Fibroblast of peridontal ligament (primary cell): ENCODE results near the gene YIPF2.
"Not testable (repeated sequence)": the region's sequence is repeated elsewhere in the genome, so short reads cannot be mapped to it uniquely, and the experiment has no call there.

ENCODE experiments used
- DNase-seq: peaks from one replicate; pipeline ENCODE4 v3.0.0-alpha.2; 2010; ENCODE audit errors: extremely low read depth

YIPF2 gene

DNA sequence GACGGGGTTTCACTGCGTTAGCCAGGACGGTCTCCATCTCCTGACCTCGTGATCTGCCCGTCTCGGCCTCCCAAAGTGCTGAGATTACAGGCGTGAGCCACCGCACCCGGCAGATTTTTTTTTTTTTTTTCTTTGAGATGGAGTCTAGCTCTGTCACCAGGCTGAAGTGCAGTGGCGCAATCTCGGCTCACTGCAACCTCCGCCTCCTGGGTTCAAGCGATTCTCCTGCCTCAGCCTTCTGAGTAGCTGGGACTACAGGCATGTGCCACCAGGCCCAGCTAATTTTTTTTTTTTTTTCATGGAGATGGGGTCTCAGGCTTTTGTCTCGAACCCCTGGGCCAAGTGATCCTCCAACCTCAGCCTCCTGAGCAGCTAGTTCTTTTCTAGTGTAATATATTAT is 13.2 kb upstream of the YIPF2 start:
- not testable (repeated sequence) for DNase-seq

DNA sequence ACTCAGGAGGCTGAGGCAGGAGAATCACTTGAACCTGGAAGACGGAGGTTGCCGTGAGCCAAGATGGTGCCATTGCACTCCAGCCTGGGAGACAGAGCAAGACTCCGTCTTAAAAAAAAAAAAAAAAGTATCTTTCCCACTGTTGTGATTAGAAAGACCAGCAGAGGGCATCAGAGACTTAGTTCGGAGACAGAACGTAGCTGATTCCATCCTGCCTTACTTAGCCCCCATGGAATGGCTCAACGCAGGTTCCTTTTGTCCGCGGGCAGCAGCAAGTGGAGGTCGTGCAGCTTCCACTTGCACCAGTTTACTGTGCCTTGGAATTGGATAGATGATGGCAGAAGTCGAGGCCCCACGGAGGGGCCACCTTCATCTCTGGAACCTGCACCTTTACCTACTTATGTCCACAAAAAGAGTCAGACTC is 8.2 kb upstream of the YIPF2 start:
- peak; percentile 86 for DNase-seq

DNA sequence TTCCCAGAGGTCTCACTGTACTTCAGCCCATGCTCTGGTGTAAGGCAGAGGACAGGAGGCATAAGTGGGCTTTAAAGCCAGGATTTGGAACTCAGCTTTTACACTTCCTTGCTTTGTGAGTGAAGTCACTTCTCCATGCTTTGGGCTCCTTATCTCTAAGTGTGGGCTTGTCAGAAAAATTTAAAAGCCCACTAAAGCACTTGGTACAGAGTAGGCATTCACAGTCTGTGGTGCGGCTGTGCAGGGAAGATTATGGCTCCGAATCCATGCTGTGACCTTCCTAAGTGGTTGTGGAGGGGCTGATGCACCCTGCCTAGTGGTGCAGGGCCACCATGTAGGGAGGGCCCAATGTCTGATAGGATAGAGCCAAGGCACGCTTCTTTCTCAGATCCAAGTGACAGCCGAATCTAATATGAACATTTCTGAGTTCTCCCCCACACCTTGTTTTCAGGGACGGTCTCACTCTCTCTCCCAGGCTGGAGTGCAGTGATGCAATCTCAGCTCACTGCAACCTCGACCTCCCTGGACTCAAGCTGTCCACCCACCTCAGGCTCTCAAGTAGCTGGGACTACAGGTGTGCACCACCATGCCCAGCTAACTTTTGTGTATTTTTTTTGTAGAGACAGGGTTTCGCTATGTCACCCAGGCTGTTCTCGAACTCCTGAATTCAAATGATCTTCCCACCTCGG is 7.1 kb upstream of the YIPF2 start:
- no peak for DNase-seq

DNA sequence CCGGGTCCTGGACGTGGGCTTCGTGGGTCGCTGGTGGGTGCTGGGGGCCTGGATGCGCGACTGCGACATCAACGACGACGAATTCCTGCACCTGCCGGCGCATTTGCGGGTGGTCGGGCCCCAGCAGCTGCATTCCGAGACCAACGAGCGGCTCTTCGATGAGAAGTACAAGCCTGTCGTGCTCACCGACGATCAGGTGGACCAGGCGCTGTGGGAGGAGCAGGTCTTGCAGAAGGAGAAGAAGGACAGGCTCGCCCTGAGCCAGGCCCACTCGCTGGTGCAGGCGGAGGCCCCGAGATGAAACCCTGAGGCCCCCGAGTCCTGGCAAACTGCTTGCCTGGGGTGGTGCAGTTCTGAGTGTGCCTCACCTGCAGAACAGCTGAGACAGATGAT is 959 bp upstream of the YIPF2 start:
- DNase-seq, result no peak

DNA sequence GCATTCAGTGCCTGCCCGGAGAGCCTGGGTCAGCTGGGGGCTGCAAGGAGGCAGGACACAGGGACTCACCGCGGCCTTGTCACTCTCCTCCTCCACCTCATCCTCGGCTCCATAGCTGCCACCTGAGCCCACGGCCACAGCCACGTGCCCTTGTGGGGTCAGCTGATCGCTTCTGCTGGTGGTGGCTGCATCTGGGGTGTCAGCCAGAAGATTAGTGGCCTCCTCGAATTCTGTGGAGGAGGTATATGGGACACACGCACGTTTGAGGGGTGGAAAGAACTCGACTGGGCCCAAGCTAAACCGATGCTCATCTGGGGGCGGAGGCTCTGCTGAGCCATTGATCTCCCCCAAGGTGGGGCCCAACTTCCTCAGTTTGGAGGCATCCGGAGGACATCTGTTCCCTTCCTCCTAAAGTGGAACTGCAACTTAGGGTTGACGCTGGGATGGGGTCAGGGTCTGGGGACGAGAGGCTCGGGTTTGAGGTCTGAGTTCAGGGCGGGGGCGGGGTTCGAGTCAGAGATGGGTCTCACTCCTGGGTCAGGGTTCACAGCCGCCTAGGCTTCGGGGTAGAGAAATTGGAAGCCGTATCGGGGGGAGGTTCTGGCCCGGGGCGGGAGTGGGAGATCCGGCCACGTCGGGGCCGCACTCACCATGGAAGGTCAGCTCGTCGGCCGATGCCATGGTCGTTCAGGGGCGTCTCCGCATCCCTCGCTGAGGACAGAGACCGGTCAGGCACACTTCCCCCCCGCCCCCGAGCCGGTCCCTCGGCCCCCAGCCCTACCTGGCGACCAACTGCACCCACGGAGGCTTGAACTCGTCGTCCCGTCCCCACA is 493 bp downstream of the YIPF2 start:
- DNase-seq, result peak; percentile 9

DNA sequence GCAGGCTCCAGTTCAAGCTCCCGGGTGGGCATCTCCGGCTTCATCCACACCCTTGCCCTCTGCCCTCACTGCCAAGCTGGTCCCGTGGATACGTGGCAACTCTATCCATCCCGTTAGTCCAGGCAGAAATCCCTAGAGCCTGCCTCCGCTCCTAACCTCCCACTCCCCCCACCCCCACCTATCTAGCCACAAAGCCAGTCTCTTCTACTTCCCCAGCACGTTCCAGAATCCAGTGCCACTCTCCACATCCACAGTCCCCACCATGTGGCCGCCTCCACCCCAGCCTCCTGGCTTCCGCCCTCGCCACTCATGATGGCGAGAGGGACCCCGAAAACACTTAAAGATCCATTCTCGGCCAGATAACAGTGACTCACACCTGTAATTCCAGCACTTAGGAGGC is 3.8 kb downstream of the YIPF2 start:
- no peak for DNase-seq

DNA sequence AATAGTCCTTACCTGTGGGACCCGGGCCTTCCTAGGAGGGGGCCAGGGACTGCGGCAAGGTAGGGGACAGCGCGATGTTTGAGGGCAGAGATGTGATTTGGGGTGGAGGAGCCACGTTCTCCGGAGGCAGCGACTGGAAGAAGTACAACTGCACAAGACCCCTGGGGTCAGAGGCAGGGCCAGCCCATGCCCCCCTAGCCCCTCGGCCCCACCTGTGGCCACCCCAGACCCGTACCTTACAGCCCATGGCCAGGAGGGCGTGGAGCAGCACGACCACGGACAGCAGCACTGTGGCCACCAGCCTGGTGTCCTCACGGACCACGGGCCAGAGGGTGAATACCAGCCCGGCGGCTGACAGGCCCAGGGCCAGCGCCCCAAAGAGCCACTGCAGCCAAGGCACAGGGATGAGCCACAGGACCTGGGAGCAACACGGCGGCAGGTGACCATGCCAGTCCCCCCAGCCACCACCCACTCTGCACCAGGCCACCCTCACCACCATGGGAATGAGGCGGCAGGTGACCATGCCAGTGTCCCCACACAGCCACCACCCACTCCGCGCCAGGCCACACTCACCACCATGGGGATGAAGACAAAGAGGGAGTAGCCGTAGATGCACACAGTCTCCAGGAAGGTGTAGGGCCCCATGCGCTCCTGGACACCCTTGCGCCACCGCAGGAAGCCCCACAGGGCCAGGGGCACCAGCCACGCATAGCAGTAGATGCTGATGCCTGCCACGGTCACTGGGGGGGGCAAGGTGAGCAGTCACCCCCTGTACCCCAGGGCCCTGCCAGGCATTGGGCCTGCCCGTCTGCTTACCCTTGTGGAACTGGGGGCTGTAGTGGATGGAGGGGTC is 5.0 kb downstream of the YIPF2 start:
- no peak for DNase-seq

DNA sequence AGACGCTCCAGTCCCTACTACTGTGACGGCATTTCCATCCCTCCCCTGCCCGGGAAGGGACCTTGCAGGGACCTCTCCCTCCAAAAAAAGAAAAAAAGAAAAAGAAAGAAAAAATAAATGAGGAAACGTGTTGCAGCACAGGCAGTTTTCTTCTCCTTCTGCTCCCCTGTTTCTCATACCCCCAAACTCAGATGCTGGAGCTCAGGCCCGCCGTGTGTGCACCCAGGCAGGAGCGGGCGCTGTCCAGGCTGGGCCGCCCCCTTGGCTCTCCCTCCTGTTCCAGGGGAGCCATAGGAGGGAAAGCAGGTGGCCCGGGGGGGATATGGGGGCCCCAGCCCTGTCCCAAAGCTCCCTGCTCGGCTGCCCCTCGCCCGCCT is 5.8 kb downstream of the YIPF2 start:
- no peak for DNase-seq

DNA sequence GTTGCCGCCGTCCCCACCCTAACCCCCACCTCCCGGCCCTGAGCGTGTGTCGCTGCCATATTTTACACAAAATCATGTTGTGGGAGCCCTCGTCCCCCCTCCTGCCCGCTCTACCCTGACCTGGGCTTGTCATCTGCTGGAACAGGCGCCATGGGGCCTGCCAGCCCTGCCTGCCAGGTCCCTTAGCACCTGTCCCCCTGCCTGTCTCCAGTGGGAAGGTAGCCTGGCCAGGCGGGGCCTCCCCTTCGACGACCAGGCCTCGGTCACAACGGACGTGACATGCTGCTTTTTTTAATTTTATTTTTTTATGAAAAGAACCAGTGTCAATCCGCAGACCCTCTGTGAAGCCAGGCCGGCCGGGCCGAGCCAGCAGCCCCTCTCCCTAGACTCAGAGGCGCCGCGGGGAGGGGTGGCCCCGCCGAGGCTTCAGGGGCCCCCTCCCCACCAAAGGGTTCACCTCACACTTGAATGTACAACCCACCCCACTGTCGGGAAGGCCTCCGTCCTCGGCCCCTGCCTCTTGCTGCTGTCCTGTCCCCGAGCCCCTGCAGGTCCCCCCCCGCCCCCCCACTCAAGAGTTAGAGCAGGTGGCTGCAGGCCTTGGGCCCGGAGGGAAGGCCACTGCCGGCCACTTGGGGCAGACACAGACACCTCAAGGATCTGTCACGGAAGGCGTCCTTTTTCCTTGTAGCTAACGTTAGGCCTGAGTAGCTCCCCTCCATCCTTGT is 6.4 kb downstream of the YIPF2 start:
- no peak for DNase-seq

DNA sequence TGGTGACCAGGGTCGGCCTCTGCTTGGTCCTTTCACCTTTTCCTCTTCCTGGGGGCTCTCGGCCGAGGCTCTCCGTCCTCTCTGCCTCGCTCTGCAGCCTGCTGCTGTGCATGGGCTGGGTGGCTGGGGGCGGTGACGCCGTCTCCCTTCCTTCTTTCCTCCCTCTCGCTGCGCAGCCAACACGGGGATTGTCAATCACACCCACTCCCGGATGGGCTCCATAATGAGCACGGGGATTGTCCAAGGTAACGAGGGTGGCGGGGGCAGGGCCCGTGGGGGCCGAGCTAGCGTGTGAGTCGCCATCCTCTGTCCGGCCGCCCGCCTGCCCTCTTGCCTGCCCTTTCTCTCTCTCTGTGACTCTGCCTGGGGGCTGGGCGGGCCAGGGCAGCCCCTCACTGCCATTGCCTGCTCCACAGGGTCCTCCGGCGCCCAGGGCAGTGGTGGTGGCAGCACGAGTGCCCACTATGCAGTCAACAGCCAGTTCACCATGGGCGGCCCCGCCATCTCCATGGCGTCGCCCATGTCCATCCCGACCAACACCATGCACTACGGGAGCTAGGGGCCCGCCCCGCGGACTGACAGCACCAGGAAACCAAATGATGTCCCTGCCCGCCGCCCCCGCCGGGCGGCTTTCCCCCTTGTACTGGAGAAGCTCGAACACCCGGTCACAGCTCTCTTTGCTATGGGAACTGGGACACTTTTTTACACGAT is 7.1 kb downstream of the YIPF2 start:
- DNase-seq, result no peak

DNA sequence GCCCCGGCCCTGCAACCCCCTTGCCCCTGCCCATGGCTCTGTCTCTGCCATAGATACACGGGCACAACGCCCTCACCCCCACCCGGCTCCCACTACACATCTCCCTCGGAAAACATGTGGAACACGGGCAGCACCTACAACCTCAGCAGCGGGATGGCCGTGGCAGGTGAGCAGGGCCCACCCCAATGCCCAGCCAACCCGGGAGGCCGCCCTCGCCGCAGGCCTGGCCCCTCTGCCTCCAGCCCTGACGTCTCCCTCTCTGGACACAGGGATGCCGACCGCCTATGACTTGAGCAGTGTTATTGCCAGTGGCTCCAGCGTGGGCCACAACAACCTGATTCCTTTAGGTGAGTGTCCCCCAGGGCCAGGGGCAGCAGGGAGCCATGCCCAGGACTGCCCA is 7.7 kb downstream of the YIPF2 start:
- DNase-seq, result no peak

DNA sequence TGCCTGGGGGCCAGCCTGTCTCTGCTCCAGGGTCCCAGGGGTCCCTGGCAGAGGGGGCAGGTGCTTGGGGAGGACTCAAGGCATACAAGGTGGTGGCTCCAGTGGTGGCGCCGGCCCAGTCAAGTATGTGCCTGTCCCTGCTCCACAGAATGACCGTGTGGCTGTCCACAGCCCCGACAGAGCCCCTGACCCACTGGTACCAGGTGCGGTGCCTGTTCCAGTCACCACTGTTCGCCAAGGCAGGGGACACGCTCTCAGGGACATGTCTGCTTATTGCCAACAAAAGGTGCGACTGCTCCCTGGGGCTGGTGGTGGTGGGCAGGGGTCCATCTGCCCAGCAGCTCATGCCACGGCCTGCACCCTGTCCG is 8.2 kb downstream of the YIPF2 start:
- DNase-seq, result no peak

DNA sequence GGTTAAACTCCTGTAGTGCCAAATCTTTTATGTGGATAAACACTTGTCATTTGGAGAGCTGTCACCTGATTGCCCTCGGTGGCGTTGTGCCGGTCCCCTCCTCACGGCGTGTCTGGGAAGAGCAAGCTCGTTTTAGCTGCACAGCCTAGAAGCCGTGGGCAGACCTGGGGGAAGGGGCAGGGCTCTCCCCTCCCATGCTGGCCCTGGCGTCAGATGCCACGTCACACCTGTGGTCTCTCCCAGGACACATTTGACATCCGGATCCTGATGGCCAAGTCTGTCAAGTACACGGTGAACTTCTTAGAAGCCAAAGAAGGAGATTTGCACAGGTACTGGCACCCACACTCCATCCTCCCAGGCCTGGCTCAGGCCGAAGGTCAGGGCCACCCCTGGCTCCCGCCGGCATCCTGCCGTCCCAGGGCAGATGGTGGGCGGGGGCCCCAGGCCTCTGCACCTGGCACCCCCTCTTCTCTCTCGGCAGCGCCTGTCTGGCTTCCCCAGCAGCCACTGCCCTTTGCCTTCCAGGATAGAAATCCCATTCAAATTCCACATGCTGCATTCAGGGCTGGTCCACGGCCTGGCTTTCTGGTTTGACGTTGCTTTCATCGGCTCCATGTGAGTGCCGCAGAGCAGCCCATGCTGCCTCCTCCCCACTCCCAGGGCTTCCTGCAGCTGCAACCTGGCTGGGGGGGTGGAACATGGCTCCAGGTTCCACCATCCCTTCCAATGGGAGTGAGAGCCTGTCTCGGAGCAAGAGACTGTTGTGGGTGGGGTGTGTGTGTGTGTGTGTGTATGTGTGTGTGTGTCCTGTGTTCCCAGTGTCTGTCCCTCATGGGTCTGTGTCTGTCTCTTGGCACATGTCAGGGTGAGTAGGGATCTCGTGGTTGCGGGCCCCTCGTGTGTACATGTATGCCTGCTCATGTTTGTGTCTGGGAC is 8.8 kb downstream of the YIPF2 start:
- DNase-seq, result no peak

DNA sequence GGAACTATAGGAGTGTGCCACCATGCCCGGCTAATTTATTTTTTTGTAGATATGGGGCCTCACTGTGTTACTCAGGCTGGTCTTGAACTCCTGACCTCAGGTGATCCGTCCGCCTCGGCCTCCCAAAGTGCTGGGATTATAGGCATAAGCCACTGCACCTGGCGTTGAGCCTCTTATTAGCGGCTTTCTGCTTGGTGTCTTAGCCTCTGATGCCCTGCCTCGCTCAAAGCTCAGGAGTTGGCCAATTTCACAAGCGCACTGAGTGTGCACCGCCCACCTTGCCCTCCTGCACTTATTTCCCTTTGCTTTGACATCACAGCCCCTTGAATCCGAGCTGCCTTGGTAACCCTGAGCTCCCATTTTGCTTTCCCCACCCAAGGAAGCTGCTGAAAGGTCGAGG is 10.1 kb downstream of the YIPF2 start:
- no peak for DNase-seq

DNA sequence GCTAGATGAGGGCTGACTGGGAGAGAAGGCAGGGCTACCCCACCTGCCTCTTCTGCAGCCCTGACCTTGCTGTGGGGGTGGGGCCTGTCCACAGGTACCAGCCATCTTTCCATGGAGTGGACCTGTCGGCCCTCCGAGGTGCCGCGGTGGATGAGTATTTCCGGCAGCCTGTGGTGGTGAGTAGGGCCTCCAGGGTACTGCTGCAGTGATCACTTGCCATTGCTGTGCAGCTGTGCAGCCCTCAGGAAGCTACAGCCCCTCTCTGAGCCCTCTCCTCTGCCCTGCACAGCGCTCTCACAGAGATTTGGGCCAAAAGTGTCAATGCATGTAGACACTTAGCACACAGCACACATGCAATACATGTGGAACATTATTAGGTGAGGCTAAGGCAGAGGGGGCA is 11.8 kb downstream of the YIPF2 start:
- no peak for DNase-seq

DNA sequence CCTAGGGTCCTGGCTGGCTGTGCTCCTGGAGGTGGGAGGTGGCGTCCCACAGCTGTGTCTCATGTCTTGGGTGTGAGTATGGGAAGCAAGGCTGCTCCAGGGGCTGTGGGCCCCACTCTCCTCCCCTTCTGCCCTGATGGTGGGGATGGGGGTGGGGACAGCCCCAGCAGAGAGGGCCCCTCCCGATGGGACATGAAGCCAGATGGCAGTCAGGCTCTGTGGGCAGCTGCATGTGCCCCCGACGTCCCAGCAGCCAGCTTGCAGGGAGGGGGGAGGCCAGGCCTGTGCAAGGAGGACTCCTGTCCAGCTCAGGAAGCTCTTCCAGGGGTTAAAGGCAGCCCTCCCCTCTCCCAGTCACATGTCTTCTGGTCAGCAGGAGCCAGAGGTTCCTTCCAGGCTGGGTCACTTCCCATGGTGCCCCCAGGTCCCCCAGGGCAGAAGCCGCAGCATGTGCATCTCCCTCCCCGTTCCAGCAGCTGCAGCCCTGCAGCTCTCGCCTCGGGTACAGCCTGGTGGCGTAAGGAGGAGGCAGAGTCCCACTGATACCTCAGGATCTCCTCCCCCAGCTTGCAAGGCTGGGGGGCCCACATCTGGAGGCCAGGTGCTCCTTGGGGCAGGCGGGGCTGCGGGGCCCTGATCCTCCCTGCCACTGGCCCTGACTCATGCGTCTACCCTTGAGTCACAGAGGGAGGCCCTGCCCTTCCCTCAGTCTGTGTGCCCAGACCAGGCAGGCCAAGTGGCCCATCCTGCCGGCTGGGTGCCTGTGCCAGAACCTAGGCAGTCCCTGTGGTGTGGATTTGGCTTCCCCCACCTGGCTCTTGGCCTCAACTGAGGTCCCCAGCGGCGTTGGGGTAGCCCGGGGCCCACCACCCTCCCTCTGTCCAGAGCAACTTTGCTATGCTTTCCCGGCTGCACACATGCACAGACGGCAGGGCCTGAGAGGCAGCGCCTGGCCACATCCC is 13.0 kb downstream of the YIPF2 start:
- peak; percentile 75 for DNase-seq

DNA sequence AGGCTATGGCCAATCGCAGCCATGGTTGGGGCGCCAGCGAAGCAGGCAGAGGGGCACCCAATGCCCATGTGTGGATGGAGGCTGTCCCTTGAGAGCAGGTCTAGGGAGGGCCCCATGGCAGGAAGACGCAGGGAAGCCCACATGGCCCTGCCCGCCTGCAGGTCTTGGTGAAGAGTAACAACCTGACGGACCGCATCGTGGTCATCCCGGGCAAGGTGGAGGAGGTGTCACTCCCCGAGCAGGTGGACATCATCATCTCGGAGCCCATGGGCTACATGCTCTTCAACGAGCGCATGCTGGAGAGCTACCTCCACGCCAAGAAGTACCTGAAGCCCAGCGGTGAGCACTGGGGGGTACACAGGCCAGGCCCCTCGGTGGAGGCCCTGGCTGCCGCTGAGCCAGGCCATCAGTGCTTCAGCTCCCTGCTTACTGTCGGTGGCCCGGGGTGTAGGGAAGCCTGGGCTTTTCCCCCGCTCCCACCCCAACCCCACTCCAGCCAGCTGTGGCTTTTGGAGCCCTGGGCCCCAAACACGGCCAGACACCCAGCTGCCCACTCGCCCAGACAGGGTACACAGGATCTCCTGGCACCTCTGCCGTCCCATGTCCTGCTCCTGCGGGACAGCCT is 14.6 kb downstream of the YIPF2 start:
- DNase-seq, result no peak

DNA sequence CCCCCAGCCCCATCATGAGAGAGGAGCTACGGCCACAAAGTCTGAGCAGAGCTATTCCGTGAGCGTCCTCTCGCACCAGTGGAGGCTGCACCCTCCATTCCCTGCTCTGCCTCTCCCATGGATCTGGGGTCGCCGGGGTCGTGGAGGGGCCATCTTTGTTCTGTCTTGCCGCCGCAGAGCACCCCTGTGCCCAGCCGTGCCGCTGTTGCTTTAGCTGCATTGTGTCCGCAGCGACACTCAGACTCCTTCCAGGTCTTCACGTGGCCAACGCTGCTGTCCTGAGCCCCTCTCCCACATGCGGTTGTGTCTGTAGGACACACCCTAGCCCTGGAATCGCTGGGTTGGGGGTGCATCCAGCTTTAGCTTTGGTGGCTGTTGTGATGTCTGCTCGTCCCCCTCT is 15.8 kb downstream of the YIPF2 start:
- no peak for DNase-seq
